ENCODE data around the gene NCKIPSD. TPM values are rescaled to one million over a fixed set of nuclear protein-coding genes. Genes with fewer than 3 reads are reported as not detected.
A peak's percentile ranks its signal among the peaks of the same experiment; 100 is the strongest.

The NCKIPSD gene
- total RNA-seq, 1 donor from 2014 or later: 26.3 TPM

- Mint-ChIP-seq H3K4me1 (ENCODE audit: unreplicated experiment) (peaks cover 17% of the 10 kb centered on the region), H3K9me3 (ENCODE audit: unreplicated experiment) (no peaks in the 10 kb centered on the region), H3K27ac (ENCODE audit: unreplicated experiment) (no peak overlapping the region), H3K36me3 (ENCODE audit: unreplicated experiment) (peaks cover 5% of the 10 kb centered on the region), H3K4me3 (ENCODE audit: unreplicated experiment) (peak overlapping the region; percentile 65), H3K27me3 (ENCODE audit: unreplicated experiment) (no peaks in the 10 kb centered on the region)
- TF ChIP-seq CTCF (IDR thresholded peaks at IDR 0.05): no peak
- DNase-seq (ENCODE audit: extremely low spot score, unreplicated experiment): no peak
These were observed 24.8 kb downstream of the NCKIPSD start for GRCh38 chr3:48660800-48661400.

GRCh38 chr3:48656841-48657281, 28.9 kb downstream of the NCKIPSD start:
- H3K27ac Mint-ChIP-seq (ENCODE audit: unreplicated experiment): no peak overlapping the region
- peaks cover 5% of the 10 kb centered on the region for H3K36me3 Mint-ChIP-seq (ENCODE audit: unreplicated experiment)
- peaks cover 4% of the 10 kb centered on the region for H3K4me1 Mint-ChIP-seq (ENCODE audit: unreplicated experiment)
- TF ChIP-seq CTCF (IDR thresholded peaks at IDR 0.05): no peak
- H3K9me3 Mint-ChIP-seq (ENCODE audit: unreplicated experiment): no peaks in the 10 kb centered on the region
- DNase-seq (ENCODE audit: extremely low spot score, unreplicated experiment): no peak
- H3K4me3 Mint-ChIP-seq (ENCODE audit: unreplicated experiment): no peak overlapping the region
- no peaks in the 10 kb centered on the region for H3K27me3 Mint-ChIP-seq (ENCODE audit: unreplicated experiment)

GRCh38 chr3:48656061-48656840, 29.5 kb downstream of the NCKIPSD start:
- Mint-ChIP-seq H3K4me1 (ENCODE audit: unreplicated experiment) (no peaks in the 10 kb centered on the region), H3K36me3 (ENCODE audit: unreplicated experiment) (peaks cover 5% of the 10 kb centered on the region), H3K27me3 (ENCODE audit: unreplicated experiment) (no peaks in the 10 kb centered on the region), H3K4me3 (ENCODE audit: unreplicated experiment) (no peak overlapping the region), H3K9me3 (ENCODE audit: unreplicated experiment) (no peaks in the 10 kb centered on the region), H3K27ac (ENCODE audit: unreplicated experiment) (no peak overlapping the region)
- peak; percentile 68 for TF ChIP-seq CTCF (IDR thresholded peaks at IDR 0.05)
- no peak for DNase-seq (ENCODE audit: extremely low spot score, unreplicated experiment)

- no peaks in the 10 kb centered on the region for H3K4me1 Mint-ChIP-seq (ENCODE audit: unreplicated experiment)
- H3K27ac Mint-ChIP-seq (ENCODE audit: unreplicated experiment): no peak overlapping the region
- no peak for TF ChIP-seq CTCF (IDR thresholded peaks at IDR 0.05)
- H3K27me3 Mint-ChIP-seq (ENCODE audit: unreplicated experiment): no peaks in the 10 kb centered on the region
- H3K36me3 Mint-ChIP-seq (ENCODE audit: unreplicated experiment): peaks cover 9% of the 10 kb centered on the region
- DNase-seq (ENCODE audit: extremely low spot score, unreplicated experiment): no peak
- H3K9me3 Mint-ChIP-seq (ENCODE audit: unreplicated experiment): no peaks in the 10 kb centered on the region
- no peak overlapping the region for H3K4me3 Mint-ChIP-seq (ENCODE audit: unreplicated experiment)
These were observed 30.1 kb downstream of the NCKIPSD start for GRCh38 chr3:48655606-48656005.

GRCh38 chr3:48655063-48655462, 30.7 kb downstream of the NCKIPSD start:
- Mint-ChIP-seq H3K4me3 (ENCODE audit: unreplicated experiment) (peak overlapping the region; percentile 40), H3K9me3 (ENCODE audit: unreplicated experiment) (no peaks in the 10 kb centered on the region), H3K27ac (ENCODE audit: unreplicated experiment) (no peak overlapping the region), H3K4me1 (ENCODE audit: unreplicated experiment) (no peaks in the 10 kb centered on the region), H3K36me3 (ENCODE audit: unreplicated experiment) (peaks cover 10% of the 10 kb centered on the region), H3K27me3 (ENCODE audit: unreplicated experiment) (no peaks in the 10 kb centered on the region)
- no peak for DNase-seq (ENCODE audit: extremely low spot score, unreplicated experiment)
- no peak for TF ChIP-seq CTCF (IDR thresholded peaks at IDR 0.05)

All from osteocyte (in vitro differentiated cells).